PC-9 (cell line): ENCODE data around the gene CNTNAP5. TPM values are rescaled to one million over a fixed set of nuclear protein-coding genes. Genes with fewer than 3 reads are reported as not detected.

Experiments used
- BruUV-seq: library from RNA; stranded (reverse); fragments of 400-500 nt; replicated peaks from 2 replicates; lab custom pipeline; 2021; lab: Mats Ljungman, UMichigan
- CTCF ChIA-PET: fragments of 300-600 bp; sonication (Branson Sonifier 250); formaldehyde crosslinking; loops from one replicate; lab custom pipeline; 2022; ENCODE audit warnings: antibody characterized with exemption; lab: Charles Lee
- POLR2A ChIA-PET: fragments of 300-600 bp; sonication (Branson Sonifier 250); formaldehyde crosslinking; loops from one replicate; lab custom pipeline; 2022; ENCODE audit warnings: antibody characterized with exemption; ENCODE audit not compliant: unreplicated experiment; lab: Charles Lee
- DNase-seq, 2 experiments: peaks; one replicate each; pipeline versions ENCODE4 v3.0.0 to v3.0.0-alpha.2; 2015 to 2022; ENCODE audit warnings: mixed read lengths in 1 of 2
- H2AFZ ChIP-seq: fragments of 200-600 bp; sonication (generic); 2 replicates; pipeline ENCODE4 v1.8.1; 2017; ENCODE audit warnings: antibody characterized with exemption
- H3F3A ChIP-seq: fragments of 200-600 bp; sonication (generic); 2 replicates; pipeline ENCODE4 v1.8.1; 2017; ENCODE audit warnings: antibody characterized with exemption, mild to moderate bottlenecking, low read depth; ENCODE audit not compliant: insufficient read depth
- H3K27ac ChIP-seq: fragments of 200-600 bp; sonication (generic); 2 replicates; pipeline ENCODE4 v1.6.1; 2016; ENCODE audit warnings: mixed run types
- H3K27me3 ChIP-seq: fragments of 200-600 bp; sonication (generic); 2 replicates; pipeline ENCODE4 v1.6.1; 2016; ENCODE audit warnings: low read depth, mixed run types; ENCODE audit not compliant: insufficient read depth
- H3K36me3 ChIP-seq: fragments of 200-600 bp; sonication (generic); 2 replicates; pipeline ENCODE4 v1.6.1; 2016; ENCODE audit warnings: low read depth, mixed run types
- H3K4me1 ChIP-seq: fragments of 200-600 bp; sonication (generic); replicated peaks from 2 replicates; pipeline ENCODE4 v1.6.1; 2016; ENCODE audit warnings: mixed run types; ENCODE audit not compliant: insufficient read depth
- H3K4me2 ChIP-seq: fragments of 200-600 bp; sonication (generic); 2 replicates; pipeline ENCODE4 v1.6.1; 2017; ENCODE audit warnings: mixed run types
- H3K4me3 ChIP-seq: fragments of 200-600 bp; sonication (generic); 2 replicates; pipeline ENCODE4 v1.6.1; 2016; ENCODE audit warnings: mixed run types
- H3K79me2 ChIP-seq: fragments of 200-600 bp; sonication (generic); 2 replicates; pipeline ENCODE4 v1.6.1; 2017; ENCODE audit warnings: low read depth, mixed run types
- H3K9me2 ChIP-seq: fragments of 200-600 bp; sonication (generic); 2 replicates; pipeline ENCODE4 v1.8.1; 2017; ENCODE audit warnings: mild to moderate bottlenecking; ENCODE audit not compliant: insufficient read depth
- H3K9me3 ChIP-seq: fragments of 200-600 bp; sonication (generic); 2 replicates; pipeline ENCODE4 v1.8.1; 2016; ENCODE audit warnings: low read depth; ENCODE audit not compliant: insufficient read depth
- H4K20me1 ChIP-seq: fragments of 200-600 bp; sonication (generic); 2 replicates; pipeline ENCODE4 v1.8.1; 2017; ENCODE audit not compliant: insufficient read depth
- CTCF ChIP-seq: fragments of 200-600 bp; sonication (generic); conservative IDR thresholded peaks from 2 replicates; pipeline ENCODE4 v1.6.1; 2017; ENCODE audit warnings: mixed run types, antibody characterized with exemption, mild to moderate bottlenecking, moderate library complexity
- EZH2 ChIP-seq: fragments of 200-600 bp; sonication (generic); IDR thresholded peaks from 2 replicates; pipeline ENCODE4 v1.8.0; 2017; ENCODE audit warnings: antibody characterized with exemption, low read depth
- intact Hi-C: fragments of 100-400 bp; cut with micrococcal nuclease; formaldehyde crosslinking; loops from one replicate; pipeline ENCODE4 v1.10.0; 2022; ENCODE audit not compliant: unreplicated experiment
- total RNA-seq: library from RNA; stranded (reverse); gene quantifications from 2 replicates; pipeline ENCODE4 v1.2.3, GENCODE V29; 2021

CNTNAP5 gene
- total RNA-seq, 1 experiment from 2014 or later = not detected

- no peak for TF ChIP-seq CTCF
- no peaks in the 10 kb centered on the region for H3K79me2 ChIP-seq
- no peaks in the 10 kb centered on the region for H3K9me3 ChIP-seq
- intact Hi-C loops = no loop called here
- no peaks in the 10 kb centered on the region for H4K20me1 ChIP-seq
- no peaks in the 10 kb centered on the region for H3K36me3 ChIP-seq
- no peaks in the 10 kb centered on the region for H3K4me1 ChIP-seq
- no peak overlapping the region for H3K27ac ChIP-seq
- peaks cover 12% of the 10 kb centered on the region for H3K27me3 ChIP-seq
- no peak overlapping the region for H3K4me2 ChIP-seq
- DNase-seq = no peak
- no peaks in the 10 kb centered on the region for H3K9me2 ChIP-seq
- CTCF ChIA-PET = no interaction called here
- POLR2A ChIA-PET = no interaction called here
- no peak overlapping the region for H3K4me3 ChIP-seq
- no peaks in the 10 kb centered on the region for H3F3A ChIP-seq
- BruUV-seq = no TSS peak
- H2AFZ ChIP-seq = no peak overlapping the region
Measured at GRCh38 chr2:124138076-124138475, 113.0 kb downstream of the CNTNAP5 start.

- Histone ChIP-seq H3K79me2 (no peaks in the 10 kb centered on the region), H3K4me2 (no peak overlapping the region), H3K4me1 (no peaks in the 10 kb centered on the region), H3K27ac (no peak overlapping the region), H2AFZ (no peak overlapping the region), H3K36me3 (no peaks in the 10 kb centered on the region), H3K27me3 (peaks cover 1% of the 10 kb centered on the region; the same call in 1 of the 2 replicates), H3K9me2 (no peaks in the 10 kb centered on the region), H3F3A (no peaks in the 10 kb centered on the region), H4K20me1 (no peaks in the 10 kb centered on the region), H3K9me3 (no peaks in the 10 kb centered on the region), H3K4me3 (no peak overlapping the region)
- TF ChIP-seq EZH2 (no peak), CTCF (no peak)
- intact Hi-C loops = no loop called here
- ChIA-PET CTCF (no interaction called here), POLR2A (no interaction called here)
- BruUV-seq = no TSS peak
- no peak for DNase-seq
Measured at GRCh38 chr2:124145982-124146381, 120.9 kb downstream of the CNTNAP5 start.

GRCh38 chr2:124147552-124147951 lies 122.5 kb downstream of the CNTNAP5 start:
- CTCF ChIA-PET = no interaction called here
- DNase-seq = no peak
- Histone ChIP-seq H3K4me3 (no peak overlapping the region), H3K79me2 (no peaks in the 10 kb centered on the region), H3K36me3 (no peaks in the 10 kb centered on the region), H3K27ac (no peak overlapping the region), H4K20me1 (no peaks in the 10 kb centered on the region), H3K4me2 (no peak overlapping the region), H2AFZ (no peak overlapping the region), H3K9me3 (no peaks in the 10 kb centered on the region), H3K9me2 (no peaks in the 10 kb centered on the region), H3K27me3 (peaks cover 6% of the 10 kb centered on the region; the same call in 1 of the 2 replicates), H3F3A (no peaks in the 10 kb centered on the region), H3K4me1 (no peaks in the 10 kb centered on the region)
- intact Hi-C loops = no loop called here
- TF ChIP-seq EZH2 (no peak), CTCF (no peak)
- no TSS peak for BruUV-seq
- POLR2A ChIA-PET = no interaction called here
